ENCODE data around the gene NBPF9. TPM values are rescaled to one million over a fixed set of nuclear protein-coding genes. Genes with fewer than 3 reads are reported as not detected.
"Not testable (repeated sequence)": the region's sequence is repeated elsewhere in the genome, so short reads cannot be mapped to it uniquely, and the experiment has no call there.

Gene NBPF9
- total RNA-seq: 22.1 TPM

GRCh38 chr1:149103109-149104081 lies at the start of gene NBPF9:
TSS of gene NBPF9 (minus strand) at chr1:149103551. CDS start at chr1:149082139, 21,412 bp downstream.
- DNase-seq (ENCODE audit: low spot score): peak; percentile 51

- DNase-seq (ENCODE audit: low spot score): not testable (repeated sequence)
Measured at GRCh38 chr1:149149909-149150308, 46.6 kb upstream of the NBPF9 start.

- DNase-seq (ENCODE audit: low spot score): not testable (repeated sequence)
Measured at GRCh38 chr1:149137585-149137984, 34.2 kb upstream of the NBPF9 start.

GRCh38 chr1:149130938-149131337 lies 27.6 kb upstream of the NBPF9 start:
- not testable (repeated sequence) for DNase-seq (ENCODE audit: low spot score)

GRCh38 chr1:149129245-149129644 lies 25.9 kb upstream of the NBPF9 start:
- DNase-seq (ENCODE audit: low spot score): not testable (repeated sequence)

- DNase-seq (ENCODE audit: low spot score): not testable (repeated sequence)
Measured at GRCh38 chr1:149126555-149127145, 23.3 kb upstream of the NBPF9 start.

- not testable (repeated sequence) for DNase-seq (ENCODE audit: low spot score)
Measured at GRCh38 chr1:149123948-149124926, 20.9 kb upstream of the NBPF9 start.

- not testable (repeated sequence) for DNase-seq (ENCODE audit: low spot score)
Measured at GRCh38 chr1:149112828-149113227, 9.5 kb upstream of the NBPF9 start.

GRCh38 chr1:149110343-149110742 lies 7.0 kb upstream of the NBPF9 start:
- not testable (repeated sequence) for DNase-seq (ENCODE audit: low spot score)

GRCh38 chr1:149102574-149102973 lies 777 bp downstream of the NBPF9 start:
- DNase-seq (ENCODE audit: low spot score): not testable (repeated sequence)

- DNase-seq (ENCODE audit: low spot score): not testable (repeated sequence)
Measured at GRCh38 chr1:149098276-149098675, 5.1 kb downstream of the NBPF9 start.

GRCh38 chr1:149093155-149093554 lies 10.2 kb downstream of the NBPF9 start:
- not testable (repeated sequence) for DNase-seq (ENCODE audit: low spot score)

- not testable (repeated sequence) for DNase-seq (ENCODE audit: low spot score)
Measured at GRCh38 chr1:149075505-149076127, 27.7 kb downstream of the NBPF9 start.

GRCh38 chr1:149064611-149065010 lies 38.7 kb downstream of the NBPF9 start:
- not testable (repeated sequence) for DNase-seq (ENCODE audit: low spot score)

- DNase-seq (ENCODE audit: low spot score): not testable (repeated sequence)
Measured at GRCh38 chr1:149043056-149043455, 60.3 kb downstream of the NBPF9 start.

- not testable (repeated sequence) for DNase-seq (ENCODE audit: low spot score)
Measured at GRCh38 chr1:149033916-149034315, 69.4 kb downstream of the NBPF9 start.

- DNase-seq (ENCODE audit: low spot score): not testable (repeated sequence)
Measured at GRCh38 chr1:149024327-149024726, 79.0 kb downstream of the NBPF9 start.

- DNase-seq (ENCODE audit: low spot score): not testable (repeated sequence)
Measured at GRCh38 chr1:149018577-149018976, 84.8 kb downstream of the NBPF9 start.

- DNase-seq (ENCODE audit: low spot score): not testable (repeated sequence)
Measured at GRCh38 chr1:149016626-149017025, 86.7 kb downstream of the NBPF9 start.

- not testable (repeated sequence) for DNase-seq (ENCODE audit: low spot score)
Measured at GRCh38 chr1:149015522-149015921, 87.8 kb downstream of the NBPF9 start.

GRCh38 chr1:149013513-149013912 lies 89.8 kb downstream of the NBPF9 start:
- DNase-seq (ENCODE audit: low spot score): not testable (repeated sequence)
